Testis (tissue), 3 donors: ENCODE data around the gene RFX7. TPM values are rescaled to one million over a fixed set of nuclear protein-coding genes. Genes with fewer than 3 reads are reported as not detected.

Source experiments
- DNase-seq: peaks from one replicate; pipeline ENCODE4 v3.0.0-alpha.2; 2019
- H3K27ac ChIP-seq, 2 donors: fragments of 200-600 bp; sonication (generic); one replicate each; pipeline ENCODE4 v1.5.1; 2019
- H3K27me3 ChIP-seq: fragments of 200-600 bp; sonication (generic); one replicate; pipeline ENCODE4 v1.5.1; 2019
- H3K36me3 ChIP-seq: fragments of 200-600 bp; sonication (generic); one replicate; pipeline ENCODE4 v1.5.1; 2017; ENCODE audit warnings: low read depth; ENCODE audit errors: missing control alignments
- H3K4me1 ChIP-seq: fragments of 200-600 bp; sonication (generic); one replicate; pipeline ENCODE4 v1.5.1; 2019
- H3K4me3 ChIP-seq, 2 donors: fragments of 200-600 bp; sonication (generic); one replicate each; pipeline ENCODE4 v1.5.1; 2017 to 2019
- H3K9me3 ChIP-seq: fragments of 200-600 bp; sonication (generic); one replicate; pipeline ENCODE4 v1.5.1; 2017
- CTCF ChIP-seq, 3 experiments: fragments of 450-650 bp in 2 of 3; fragments of 200-600 bp in 1 of 3; sonication (generic) in 1 of 3; IDR thresholded peaks; one replicate each; pipeline ENCODE4 v1.5.1; 2016 to 2019; ENCODE audit warnings: antibody characterized with exemption in 3 of 3, mild to moderate bottlenecking in 2 of 3, moderate library complexity in 1 of 3
- POLR2A ChIP-seq: fragments of 450-650 bp; IDR thresholded peaks from one replicate; pipeline ENCODE4 v1.6.1; 2017; ENCODE audit warnings: antibody characterized with exemption, mild to moderate bottlenecking, moderate library complexity
- WGBS, 2 donors: methylation state at CpG; one replicate each; pipeline ENCODE4 v1.1.5; 2018; 5-methylcytosine and 5-hydroxymethylcytosine counted together
- intact Hi-C: fragments of 100-400 bp; cut with DNase I; formaldehyde crosslinking; loops from one replicate; pipeline ENCODE4 v1.15.1; 2023; ENCODE audit warnings: low total_unique reads
- polyA plus RNA-seq: library from polyadenylated mRNA; stranded (reverse); fragments of 350-450 nt; fragmentation: Illumina TruSeq; extraction: RNeasy Lipid Tissue Mini Kit (QIAGEN cat#74804); gene quantifications from one replicate; pipeline ENCODE4 v1.2.3, GENCODE V29; 2014; ENCODE audit warnings: low read depth, low replicate concordance; ENCODE audit not compliant: insufficient read depth
- total RNA-seq, 2 donors: library from RNA; depleted of rRNA; stranded (reverse); fragments of >200 nt; gene quantifications; one replicate each; pipeline ENCODE4 v1.2.3, GENCODE V29; 2016

The RFX7 gene
- total and polyA plus RNA-seq, 3 donors from 2014 or later: 17.5 to 21.6 (median 19.7) TPM

GRCh38 chr15:56202701-56203100 is 41.0 kb downstream of the RFX7 start:
- Histone ChIP-seq H3K36me3 (no peaks in the 10 kb centered on the region), H3K4me1 (no peaks in the 10 kb centered on the region), H3K27ac (no peak overlapping the region), H3K9me3 (no peaks in the 10 kb centered on the region), H3K27me3 (no peaks in the 10 kb centered on the region), H3K4me3 (no peak overlapping the region)
- intact Hi-C loops: no loop called here
- TF ChIP-seq CTCF (IDR thresholded peaks at IDR 0.05) (no peak), POLR2A (no peak)
- DNase-seq: no peak
- 100% methylated on average over 1 of the region's 1 CpG for WGBS, 2 donors

GRCh38 chr15:56199038-56199437 is 44.6 kb downstream of the RFX7 start:
- no peak overlapping the region for H3K27ac ChIP-seq
- intact Hi-C loops: no loop called here
- H3K36me3 ChIP-seq: no peaks in the 10 kb centered on the region
- TF ChIP-seq CTCF (IDR thresholded peaks at IDR 0.05): no peak
- no peak for TF ChIP-seq POLR2A
- no peak for DNase-seq
- H3K27me3 ChIP-seq: no peaks in the 10 kb centered on the region
- H3K4me3 ChIP-seq: no peak overlapping the region
- 87 to 90% methylated on average over 2 of the region's 2 CpGs for WGBS, 2 donors
- no peaks in the 10 kb centered on the region for H3K4me1 ChIP-seq
- H3K9me3 ChIP-seq: no peaks in the 10 kb centered on the region

GRCh38 chr15:56194035-56194434 is 49.6 kb downstream of the RFX7 start:
- Histone ChIP-seq H3K4me1 (no peaks in the 10 kb centered on the region), H3K27me3 (no peaks in the 10 kb centered on the region), H3K9me3 (no peaks in the 10 kb centered on the region), H3K4me3 (no peak overlapping the region), H3K27ac (no peak overlapping the region), H3K36me3 (no peaks in the 10 kb centered on the region)
- WGBS, 2 donors: 97 to 100% methylated on average over 1 of the region's 1 CpG
- intact Hi-C loops: no loop called here
- no peak for DNase-seq
- no peak for TF ChIP-seq POLR2A
- no peak for TF ChIP-seq CTCF (IDR thresholded peaks at IDR 0.05)

GRCh38 chr15:56192659-56193442 is 50.8 kb downstream of the RFX7 start:
- WGBS, 2 donors: 95 to 97% methylated on average over 10 of the region's 10 CpGs
- Histone ChIP-seq H3K36me3 (no peaks in the 10 kb centered on the region), H3K4me1 (no peaks in the 10 kb centered on the region), H3K27ac (no peak overlapping the region), H3K4me3 (no peak overlapping the region), H3K27me3 (no peaks in the 10 kb centered on the region), H3K9me3 (no peaks in the 10 kb centered on the region)
- no peak for DNase-seq
- TF ChIP-seq CTCF (IDR thresholded peaks at IDR 0.05) (no peak), POLR2A (no peak)
- intact Hi-C loops: no loop called here

- no peaks in the 10 kb centered on the region for H3K4me1 ChIP-seq
- no peak for DNase-seq
- no peak overlapping the region for H3K4me3 ChIP-seq
- H3K27me3 ChIP-seq: no peaks in the 10 kb centered on the region
- TF ChIP-seq CTCF (IDR thresholded peaks at IDR 0.05) (no peak), POLR2A (no peak)
- no peaks in the 10 kb centered on the region for H3K36me3 ChIP-seq
- no peak overlapping the region for H3K27ac ChIP-seq
- intact Hi-C loops: no loop called here
- H3K9me3 ChIP-seq: no peaks in the 10 kb centered on the region
- WGBS, 2 donors: 67 to 92% methylated on average over 1 of the region's 1 CpG
These were observed 56.0 kb downstream of the RFX7 start for GRCh38 chr15:56187665-56188064.
